Activated CD4-positive, alpha-beta T cell treated with anti-CD3 and anti-CD28 coated beads for 48 hours (primary cell): Measurements from ENCODE around the gene PPM1D.
"Not testable (repeated sequence)": the region's sequence is repeated elsewhere in the genome, so short reads cannot be mapped to it uniquely, and the experiment has no call there.

Experiments
- DNase-seq: peaks from one replicate; pipeline ENCODE4 v3.0.0-alpha.2; 2020

Gene PPM1D

GRCh38 chr17:60599620-60600489 is at the start of gene PPM1D:
TSS of gene PPM1D (plus strand) at chr17:60600193. CDS start at chr17:60600415, 222 bp downstream.
- peak; percentile 99 for DNase-seq

- DNase-seq = not testable (repeated sequence)
These were observed 47.7 kb upstream of the PPM1D start for GRCh38 chr17:60552255-60552654.

- no peak for DNase-seq
These were observed 45.6 kb upstream of the PPM1D start for GRCh38 chr17:60554377-60554788.

GRCh38 chr17:60555786-60556185 is 44.2 kb upstream of the PPM1D start:
- no peak for DNase-seq

DNA sequence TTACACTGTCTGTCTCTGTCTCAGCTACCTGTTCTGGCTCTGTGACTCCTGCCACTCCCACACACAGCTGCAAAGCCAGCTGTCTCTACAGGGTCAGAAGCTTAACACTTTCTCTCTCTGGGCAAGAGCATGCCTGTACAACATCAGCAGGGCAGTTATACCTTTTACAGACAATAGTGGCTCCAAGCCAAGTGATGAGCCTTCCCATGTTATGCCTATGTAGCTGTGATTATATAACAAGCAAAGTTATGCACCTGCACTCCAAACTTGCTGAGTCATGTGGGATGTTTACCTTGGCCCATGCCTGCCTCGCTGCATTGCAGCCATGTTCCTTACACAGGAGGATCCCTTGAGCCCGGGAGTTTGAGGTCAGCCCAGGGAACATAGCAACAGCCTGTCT is 42.2 kb upstream of the PPM1D start:
- no peak for DNase-seq

- no peak for DNase-seq
These were observed 40.4 kb upstream of the PPM1D start for GRCh38 chr17:60559659-60559994.

DNA sequence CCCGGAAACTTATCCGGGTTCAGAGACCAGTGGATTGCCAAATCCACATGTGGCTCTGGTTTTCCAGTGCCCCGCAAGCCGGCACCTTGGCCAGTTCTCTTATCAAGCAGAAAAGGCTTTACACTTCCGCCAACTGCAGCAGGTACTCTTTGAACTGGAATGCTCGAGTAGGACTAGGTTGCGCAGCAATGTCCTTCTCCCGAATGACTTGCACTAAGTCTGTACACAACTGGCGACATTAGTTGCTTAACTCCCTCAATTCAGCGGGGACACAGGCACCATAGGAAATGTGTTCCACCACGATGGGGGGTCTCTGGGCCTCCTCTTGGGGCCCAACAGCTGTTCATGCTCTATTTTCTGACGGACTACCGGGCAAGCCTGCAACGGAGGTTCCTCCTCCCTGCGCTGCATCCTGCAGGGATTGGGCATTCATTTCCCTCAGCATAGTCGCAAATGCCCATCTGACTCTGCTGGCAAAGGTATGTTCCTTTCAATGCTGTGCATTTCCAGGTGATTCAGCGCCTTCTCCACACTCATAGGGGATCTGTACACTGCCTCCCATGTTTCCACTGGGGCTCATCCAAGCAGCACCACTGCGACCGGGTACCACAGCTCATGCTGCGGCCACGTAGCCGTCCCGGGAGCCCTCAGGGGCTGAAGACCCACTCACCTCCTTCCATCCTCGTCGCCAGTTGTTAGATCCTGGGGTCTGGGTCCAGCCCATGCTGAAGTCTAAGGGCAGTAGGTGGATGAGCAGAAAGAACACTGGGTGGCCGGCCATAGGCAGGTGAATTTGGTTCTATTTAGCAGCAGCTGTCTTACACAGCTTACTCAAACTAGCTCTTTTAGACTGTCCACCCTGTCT is 39.8 kb upstream of the PPM1D start:
- DNase-seq = no peak

- DNase-seq = no peak
These were observed 39.1 kb upstream of the PPM1D start for GRCh38 chr17:60560860-60561257.

DNA sequence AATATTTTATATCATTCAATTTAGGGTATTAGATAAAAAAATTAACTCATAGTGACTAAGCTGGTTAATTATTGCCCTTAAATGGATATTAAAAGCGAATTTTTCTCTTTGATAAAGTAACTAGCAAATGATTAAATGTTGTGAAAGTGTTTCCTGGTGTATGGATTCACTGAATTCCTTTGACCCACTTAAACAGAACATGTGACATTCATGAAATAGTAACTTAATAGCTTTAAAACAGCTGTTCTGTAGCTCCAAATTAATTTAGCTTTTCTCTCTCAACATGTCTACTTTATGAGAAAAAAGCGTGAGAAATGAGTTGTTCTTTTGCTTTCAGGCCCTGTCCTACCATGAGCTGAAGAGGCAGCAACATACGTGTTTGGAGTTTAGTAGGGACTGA is 37.6 kb upstream of the PPM1D start:
- no peak for DNase-seq

DNA sequence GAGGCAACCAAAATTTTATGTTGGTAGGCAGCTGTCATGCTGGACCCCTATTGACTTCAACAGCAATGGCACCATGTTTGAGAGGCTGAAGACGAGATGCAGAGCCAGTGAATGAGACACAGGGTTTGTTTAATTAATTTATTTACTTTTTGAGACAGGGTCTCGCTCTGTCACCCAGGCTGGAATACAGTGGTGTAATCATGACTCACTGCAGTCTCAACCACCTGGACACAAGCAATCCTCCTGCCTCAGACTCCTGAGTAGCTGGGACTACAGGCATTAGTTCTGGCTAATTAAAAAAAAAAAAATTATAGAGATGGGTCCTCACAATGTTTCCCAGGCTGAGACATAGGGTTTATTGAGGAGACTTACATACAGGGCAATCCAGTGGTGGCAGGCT is 36.2 kb upstream of the PPM1D start:
- no peak for DNase-seq

- no peak for DNase-seq
These were observed 34.8 kb upstream of the PPM1D start for GRCh38 chr17:60565233-60565632.

- no peak for DNase-seq
These were observed 26.5 kb upstream of the PPM1D start for GRCh38 chr17:60573236-60574051.

DNA sequence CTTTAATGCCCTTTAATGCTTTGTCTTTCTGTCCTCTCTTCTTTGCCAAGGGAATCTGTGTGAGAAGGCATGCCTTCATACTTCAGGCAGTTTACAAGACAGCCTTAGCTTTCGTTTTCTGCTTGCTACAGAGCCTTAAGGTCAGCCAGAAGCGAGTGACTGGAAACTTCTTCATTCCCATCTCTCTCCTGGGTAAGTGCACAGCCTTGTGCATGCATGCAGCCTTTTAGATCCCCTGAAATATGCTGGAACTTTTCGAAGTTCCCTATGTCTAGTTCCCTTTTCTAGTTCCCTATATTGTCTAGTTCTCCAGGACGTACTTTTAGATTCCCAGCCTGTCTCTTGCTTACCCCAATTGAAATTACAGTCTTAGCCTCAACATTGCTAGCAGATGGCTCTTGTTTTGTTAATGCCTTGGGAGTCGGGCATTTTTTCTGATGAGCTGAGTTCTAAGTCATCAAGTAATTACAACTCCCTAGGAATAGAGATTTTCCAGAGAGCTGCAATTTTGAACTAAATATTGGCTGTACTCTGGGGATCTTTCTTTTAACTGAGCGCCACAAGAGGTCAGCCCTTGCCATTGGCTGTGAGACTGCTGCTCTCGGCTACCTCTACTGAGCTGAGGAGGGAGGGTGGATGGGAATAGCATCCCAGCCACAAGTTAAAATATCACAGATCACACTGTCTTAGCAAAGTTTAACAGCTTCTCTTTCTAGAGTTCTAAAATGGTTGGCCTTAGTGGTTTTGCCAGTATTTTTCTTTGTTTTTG is 22.7 kb upstream of the PPM1D start:
- no peak for DNase-seq

DNA sequence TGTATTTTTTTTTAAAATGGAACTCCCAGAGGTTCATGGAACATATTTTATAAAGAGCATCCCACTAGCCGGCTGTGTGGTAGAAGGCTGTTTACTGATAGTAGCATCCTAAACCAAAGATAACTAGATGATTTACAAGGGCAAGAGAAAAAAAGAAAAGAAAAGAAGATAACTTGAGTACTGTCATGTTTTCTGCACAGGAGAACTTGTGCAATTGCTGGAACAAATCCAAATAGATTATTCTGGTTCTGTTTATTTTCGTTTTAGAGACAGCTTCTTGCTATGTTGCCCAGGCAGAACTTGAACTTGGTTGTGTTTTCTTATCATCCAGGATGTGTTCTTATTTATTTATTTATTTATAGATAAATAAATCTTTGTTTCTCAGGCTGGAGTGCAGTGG is 20.9 kb upstream of the PPM1D start:
- DNase-seq = no peak

DNA sequence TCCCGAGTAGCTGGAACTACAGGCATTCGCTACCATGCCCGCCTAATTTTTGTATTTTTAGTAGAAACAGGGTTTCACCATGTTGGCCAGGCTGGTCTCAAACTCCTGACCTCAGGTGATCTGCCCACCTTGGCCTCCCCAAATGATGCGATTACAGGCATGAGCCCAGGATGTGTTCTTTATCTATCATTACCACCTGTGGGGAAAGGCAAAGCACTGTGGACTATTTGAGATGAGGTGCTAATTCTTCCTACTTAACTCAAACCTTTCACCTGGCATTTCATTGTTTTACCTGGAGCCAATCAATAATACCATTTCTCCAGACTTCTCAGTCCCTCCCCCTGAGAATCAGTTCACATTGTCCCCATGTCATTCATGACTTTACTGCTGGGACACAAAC is 20.4 kb upstream of the PPM1D start:
- no peak for DNase-seq

DNA sequence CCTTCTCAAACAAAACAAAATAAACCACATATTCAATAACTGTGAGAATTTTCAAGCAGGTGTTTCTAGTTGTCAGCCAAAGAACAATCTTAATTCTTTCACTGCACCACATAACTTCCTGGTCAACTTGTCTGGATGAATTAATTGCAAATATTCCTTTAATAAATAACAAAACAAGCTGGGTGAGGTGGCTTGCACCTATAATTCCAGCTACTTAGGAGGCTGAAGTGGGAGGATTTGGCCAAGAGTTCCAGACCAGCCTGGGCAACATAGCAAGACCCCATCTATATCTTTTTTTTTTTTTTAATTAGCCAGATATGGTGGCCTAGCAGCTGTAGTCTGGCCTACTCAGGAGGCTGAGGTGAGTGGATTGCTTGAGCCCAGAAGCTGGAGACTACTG is 17.0 kb upstream of the PPM1D start:
- DNase-seq = no peak

GRCh38 chr17:60585887-60586286 is 14.1 kb upstream of the PPM1D start:
- no peak for DNase-seq

DNA sequence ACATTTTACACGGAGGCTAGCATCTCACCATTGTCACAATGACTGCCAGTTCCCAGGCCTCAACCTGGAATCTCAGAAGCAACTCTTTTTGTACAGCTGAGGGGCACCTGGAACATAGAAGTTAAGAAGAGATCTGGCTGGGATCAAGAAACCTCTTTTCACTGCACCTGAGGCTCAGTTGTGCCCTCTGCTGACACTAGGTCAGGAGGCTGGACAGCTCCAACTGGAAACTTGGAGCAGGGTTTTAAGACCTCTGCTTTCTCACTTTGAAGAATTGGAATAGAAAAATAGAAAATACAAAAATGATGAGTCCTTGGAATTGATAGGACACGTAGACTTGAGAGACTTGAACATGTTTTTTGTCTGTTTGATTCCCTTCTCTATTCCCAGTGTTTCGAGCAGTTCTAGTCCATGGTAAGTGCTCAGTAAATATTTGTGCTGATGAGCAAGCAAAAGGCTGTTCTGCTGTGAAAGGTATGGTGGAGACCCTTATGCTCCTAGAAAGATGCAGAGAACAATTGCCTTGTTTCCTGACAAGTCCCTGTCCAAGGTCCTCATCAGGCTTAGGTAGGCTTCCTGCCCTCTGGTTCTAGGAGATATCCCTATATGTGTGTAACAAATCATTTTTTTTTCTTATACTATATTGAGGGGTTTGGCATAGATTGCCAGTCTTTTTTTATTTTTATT is 13.6 kb upstream of the PPM1D start:
- no peak for DNase-seq

GRCh38 chr17:60590070-60590469 is 9.9 kb upstream of the PPM1D start:
- DNase-seq = no peak

DNA sequence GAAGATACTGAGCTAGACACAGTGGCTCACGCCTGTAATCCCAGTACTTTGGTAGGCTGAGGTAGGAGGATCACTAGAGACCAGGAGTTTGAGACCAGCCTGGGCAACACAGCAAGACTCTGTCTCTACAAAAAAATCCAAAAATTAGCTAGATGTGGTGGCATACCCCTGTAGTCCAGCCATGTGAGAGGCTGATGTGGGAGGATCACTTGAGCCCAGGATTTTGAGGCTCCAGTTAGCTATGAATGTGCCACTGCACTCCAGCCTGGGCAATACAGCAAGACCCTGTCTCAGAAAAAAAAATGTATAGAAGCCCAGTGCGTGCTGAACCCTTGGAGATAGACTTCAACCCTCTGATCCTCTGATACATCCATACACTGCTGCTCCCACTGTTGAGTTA is 7.2 kb upstream of the PPM1D start:
- DNase-seq = no peak

GRCh38 chr17:60593441-60594036 is 6.5 kb upstream of the PPM1D start:
- DNase-seq = not testable (repeated sequence)
